DMS153 treated with DMSO at 0.1 percent for 48 hours (cell line): ENCODE data around the gene TXNIP.

Source experiments
- DNase-seq: peaks from one replicate; lab custom pipeline; 2025; ENCODE audit not compliant: unreplicated experiment; lab: John Stamatoyannopoulos, UW

The TXNIP gene

GRCh38 chr1:145964328-145965118 lies 31.9 kb downstream of the TXNIP start, which contains the start of the genes ANKRD34A and POLR3GL:
TSS of gene ANKRD34A (minus strand) at chr1:145964575. CDS start at chr1:145961759, 2,816 bp downstream.
TSS of gene POLR3GL (plus strand) at chr1:145964690. CDS start at chr1:145974866, 10,176 bp downstream.
- DNase-seq = peak; percentile 91

GRCh38 chr1:145963265-145964019 lies 32.9 kb downstream of the TXNIP start:
- DNase-seq = no peak

GRCh38 chr1:145962157-145963102 lies 33.9 kb downstream of the TXNIP start:
- no peak for DNase-seq

GRCh38 chr1:145961425-145962156 lies 34.8 kb downstream of the TXNIP start:
- DNase-seq = no peak

GRCh38 chr1:145961109-145961424 lies 35.3 kb downstream of the TXNIP start:
- no peak for DNase-seq

- peak; percentile 75 for DNase-seq
These were observed 35.8 kb downstream of the TXNIP start for GRCh38 chr1:145960468-145961108.

GRCh38 chr1:145959957-145960467 lies 36.4 kb downstream of the TXNIP start:
- DNase-seq = no peak

- no peak for DNase-seq
These were observed 37.0 kb downstream of the TXNIP start for GRCh38 chr1:145959333-145959732.

GRCh38 chr1:145958734-145959133 lies 37.6 kb downstream of the TXNIP start:
- no peak for DNase-seq

- DNase-seq = peak; percentile 99
These were observed 38.7 kb downstream of the TXNIP start, which contains the start of gene LIX1L for GRCh38 chr1:145957443-145958319. TSS of gene LIX1L (minus strand) at chr1:145958017. CDS start at chr1:145957927, 90 bp downstream.

- DNase-seq = no peak
These were observed 39.5 kb downstream of the TXNIP start for GRCh38 chr1:145956781-145957442.

- DNase-seq = no peak
These were observed 40.0 kb downstream of the TXNIP start for GRCh38 chr1:145956361-145956760.

- DNase-seq = no peak
These were observed 40.9 kb downstream of the TXNIP start for GRCh38 chr1:145955436-145955835.

- no peak for DNase-seq
These were observed 42.5 kb downstream of the TXNIP start for GRCh38 chr1:145953861-145954260.

- DNase-seq = no peak
These were observed 43.5 kb downstream of the TXNIP start for GRCh38 chr1:145952903-145953302.

GRCh38 chr1:145951526-145951925 lies 44.9 kb downstream of the TXNIP start:
- DNase-seq = no peak

GRCh38 chr1:145949219-145949618 lies 47.2 kb downstream of the TXNIP start:
- DNase-seq = no peak

GRCh38 chr1:145947551-145947950 lies 48.8 kb downstream of the TXNIP start:
- no peak for DNase-seq
